OCI-LY7 (cell line): Measurements from ENCODE around the gene PMS1.

Source experiments
- CTCF ChIP-seq: fragments of 200-600 bp; sonication (generic); conservative IDR thresholded peaks from 2 replicates; pipeline ENCODE4 v1.5.1; 2014; ENCODE audit warnings: mild to moderate bottlenecking, antibody characterized with exemption, low read length, moderate library complexity, mixed read lengths
- EZH2phosphoT487 ChIP-seq: fragments of 200-600 bp; sonication (generic); IDR thresholded peaks from 2 replicates; pipeline ENCODE4 v1.6.1; 2018; ENCODE audit warnings: low read depth, borderline replicate concordance, mild to moderate bottlenecking, mixed run types, antibody characterized with exemption, low read length, moderate library complexity, mixed read lengths

DNA sequence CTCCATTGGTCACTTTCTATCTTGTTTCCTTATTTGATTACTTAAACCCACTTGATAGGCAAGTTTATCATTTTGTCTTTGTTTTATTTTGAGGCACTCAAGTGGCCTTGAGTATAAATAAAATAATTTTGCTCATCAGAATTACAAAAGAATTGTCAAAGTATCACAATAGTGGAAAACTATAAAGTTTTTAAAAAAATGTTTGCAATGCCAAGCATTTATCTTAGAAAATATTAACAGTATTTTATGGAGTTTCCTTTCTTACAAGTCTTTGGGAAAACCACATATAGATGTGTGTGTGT, 14.7 kb downstream of the PMS1 start:
- peak; percentile 51 for TF ChIP-seq CTCF
- no peak for TF ChIP-seq EZH2phosphoT487
